Left ventricle myocardium inferior (tissue), 1 donor: Measurements from ENCODE around the gene GUCD1. TPM values are rescaled to one million over a fixed set of nuclear protein-coding genes. Genes with fewer than 3 reads are reported as not detected.

Source experiments
- DNase-seq: peaks from one replicate; pipeline ENCODE4 v3.0.0-alpha.2; 2020
- H3K27ac ChIP-seq: fragments of 200-600 bp; replicated peaks from 2 replicates; pipeline ENCODE4 v1.8.0; 2021
- H3K27me3 ChIP-seq: fragments of 200-600 bp; 2 replicates; pipeline ENCODE4 v1.8.0; 2021; ENCODE audit warnings: low read depth
- H3K36me3 ChIP-seq: fragments of 200-600 bp; 2 replicates; pipeline ENCODE4 v1.8.0; 2021
- H3K4me1 ChIP-seq: fragments of 200-600 bp; 2 replicates; pipeline ENCODE4 v1.8.0; 2021
- H3K4me3 ChIP-seq: fragments of 200-600 bp; 2 replicates; pipeline ENCODE4 v1.8.0; 2021; ENCODE audit warnings: mild to moderate bottlenecking, moderate library complexity
- H3K9me3 ChIP-seq: fragments of 200-600 bp; replicated peaks from 2 replicates; pipeline ENCODE4 v1.8.0; 2021
- intact Hi-C: fragments of 100-400 bp; cut with micrococcal nuclease; formaldehyde crosslinking; loops from one replicate; pipeline ENCODE4 v1.11.0; 2022
- total RNA-seq: library from RNA; stranded (reverse); fragmentation: NEBNext Ultra II Directional; extraction: Animal tissue kit (Norgen Biotek cat#: 25700); gene quantifications from one replicate; pipeline ENCODE4 v1.2.1, GENCODE V29; 2021
- TF ChIP-seq, protein P1 (sequence below): fragments of 200-600 bp; IDR thresholded peaks from 2 replicates; pipeline ENCODE4 v1.8.0; 2021; ENCODE audit warnings: antibody characterized with exemption, mild to moderate bottlenecking, borderline replicate concordance
- donor health status: DM: no; HTN: yes; CAD: no; lungs with severe emphysema.

GUCD1 gene
- total RNA-seq, 1 donor from 2014 or later: 203 TPM

DNA sequence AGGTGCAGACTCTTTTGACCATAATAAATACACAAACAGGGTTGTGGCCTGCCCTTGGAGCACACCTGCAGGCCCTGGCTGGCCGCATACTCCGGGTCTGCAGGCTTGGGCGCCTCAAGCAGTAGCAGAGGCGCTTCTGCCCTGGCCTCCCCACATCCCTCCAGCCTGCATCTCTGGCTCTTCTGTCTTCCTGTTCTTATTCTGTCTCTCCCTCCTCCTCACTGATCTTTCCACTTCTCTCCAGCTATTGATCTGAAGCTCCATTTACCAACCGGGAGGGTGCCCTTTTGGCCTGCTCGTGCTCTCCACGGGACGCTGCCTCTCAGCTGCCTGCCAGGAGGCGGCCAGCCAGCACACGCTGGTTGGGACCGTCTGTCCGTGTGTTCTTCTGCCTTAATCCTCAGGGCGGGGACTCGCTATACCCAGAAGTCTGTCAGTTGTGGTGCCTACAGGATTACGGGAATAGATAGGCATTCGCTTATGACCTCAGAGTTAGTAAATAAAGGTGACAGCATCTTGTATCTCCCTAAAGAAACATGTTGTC lies 54.6 kb downstream of the GUCD1 start:
- intact Hi-C loops: no loop called here
- Histone ChIP-seq H3K27ac (no peak overlapping the region), H3K27me3 (no peaks in the 10 kb centered on the region), H3K4me3 (no peak overlapping the region), H3K4me1 (peaks cover 25% of the 10 kb centered on the region), H3K36me3 (no peaks in the 10 kb centered on the region), H3K9me3 (no peaks in the 10 kb centered on the region)
- TF ChIP-seq, protein P1, sequence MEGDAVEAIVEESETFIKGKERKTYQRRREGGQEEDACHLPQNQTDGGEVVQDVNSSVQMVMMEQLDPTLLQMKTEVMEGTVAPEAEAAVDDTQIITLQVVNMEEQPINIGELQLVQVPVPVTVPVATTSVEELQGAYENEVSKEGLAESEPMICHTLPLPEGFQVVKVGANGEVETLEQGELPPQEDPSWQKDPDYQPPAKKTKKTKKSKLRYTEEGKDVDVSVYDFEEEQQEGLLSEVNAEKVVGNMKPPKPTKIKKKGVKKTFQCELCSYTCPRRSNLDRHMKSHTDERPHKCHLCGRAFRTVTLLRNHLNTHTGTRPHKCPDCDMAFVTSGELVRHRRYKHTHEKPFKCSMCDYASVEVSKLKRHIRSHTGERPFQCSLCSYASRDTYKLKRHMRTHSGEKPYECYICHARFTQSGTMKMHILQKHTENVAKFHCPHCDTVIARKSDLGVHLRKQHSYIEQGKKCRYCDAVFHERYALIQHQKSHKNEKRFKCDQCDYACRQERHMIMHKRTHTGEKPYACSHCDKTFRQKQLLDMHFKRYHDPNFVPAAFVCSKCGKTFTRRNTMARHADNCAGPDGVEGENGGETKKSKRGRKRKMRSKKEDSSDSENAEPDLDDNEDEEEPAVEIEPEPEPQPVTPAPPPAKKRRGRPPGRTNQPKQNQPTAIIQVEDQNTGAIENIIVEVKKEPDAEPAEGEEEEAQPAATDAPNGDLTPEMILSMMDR: no peak
- DNase-seq: no peak

DNA sequence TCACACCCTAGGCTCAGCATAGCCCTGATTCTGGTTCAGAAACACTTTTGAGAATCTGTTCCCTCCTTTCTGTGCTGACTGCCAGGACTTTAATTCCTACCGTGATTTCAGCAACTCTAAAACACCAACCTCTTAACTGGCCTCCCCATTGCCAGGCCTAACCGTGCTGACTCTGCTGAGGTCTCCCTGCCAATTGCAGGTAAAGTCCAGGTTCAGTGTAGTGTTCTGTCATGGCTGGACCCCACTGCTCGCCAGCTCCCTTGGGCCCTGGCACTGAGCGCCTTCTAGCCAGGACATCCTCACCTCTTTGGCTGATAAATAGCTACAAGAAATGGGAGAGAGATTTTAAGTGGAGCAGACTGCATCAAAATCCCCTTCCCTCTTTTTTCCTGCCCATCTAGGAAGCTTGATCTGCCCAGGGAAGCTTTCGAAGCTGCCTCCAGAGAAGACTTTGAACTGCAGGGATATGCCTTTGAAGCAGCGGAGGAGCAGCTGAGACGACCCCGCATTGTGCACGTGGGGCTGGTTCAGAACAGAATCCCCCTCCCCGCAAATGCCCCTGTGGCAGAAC lies 55.1 kb downstream of the GUCD1 start:
- Histone ChIP-seq H3K4me1 (peaks cover 25% of the 10 kb centered on the region), H3K27ac (no peak overlapping the region), H3K36me3 (no peaks in the 10 kb centered on the region), H3K4me3 (no peak overlapping the region), H3K27me3 (peaks cover 4% of the 10 kb centered on the region), H3K9me3 (no peaks in the 10 kb centered on the region)
- intact Hi-C loops: no loop called here
- DNase-seq: no peak
- TF ChIP-seq, protein P1: no peak

DNA sequence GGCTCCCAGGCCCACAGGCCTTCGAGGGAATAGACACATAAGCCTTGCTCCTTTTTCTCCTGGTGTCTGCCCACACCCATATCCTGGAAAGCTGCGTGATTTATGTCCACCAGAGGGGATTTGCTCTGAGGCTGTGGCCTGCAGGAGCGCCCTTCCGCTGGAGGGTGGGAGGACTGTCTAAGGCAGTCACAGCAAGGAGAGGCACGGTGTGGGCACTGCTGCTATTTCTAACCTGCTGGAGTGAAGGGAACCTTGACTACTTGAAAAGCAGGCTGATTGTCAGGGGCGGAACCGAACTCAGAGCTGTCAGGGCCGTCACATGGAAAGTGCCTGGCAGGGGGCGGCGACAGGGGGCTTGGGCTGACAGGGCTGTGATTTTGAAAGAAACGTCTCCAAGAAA lies 56.1 kb downstream of the GUCD1 start:
- H3K36me3 ChIP-seq: no peaks in the 10 kb centered on the region
- H3K27me3 ChIP-seq: peaks cover 11% of the 10 kb centered on the region
- TF ChIP-seq, protein P1: no peak
- no peak for DNase-seq
- H3K4me3 ChIP-seq: no peak overlapping the region
- H3K4me1 ChIP-seq: peaks cover 32% of the 10 kb centered on the region
- no peaks in the 10 kb centered on the region for H3K9me3 ChIP-seq
- H3K27ac ChIP-seq: no peak overlapping the region
- intact Hi-C loops: no loop called here

DNA sequence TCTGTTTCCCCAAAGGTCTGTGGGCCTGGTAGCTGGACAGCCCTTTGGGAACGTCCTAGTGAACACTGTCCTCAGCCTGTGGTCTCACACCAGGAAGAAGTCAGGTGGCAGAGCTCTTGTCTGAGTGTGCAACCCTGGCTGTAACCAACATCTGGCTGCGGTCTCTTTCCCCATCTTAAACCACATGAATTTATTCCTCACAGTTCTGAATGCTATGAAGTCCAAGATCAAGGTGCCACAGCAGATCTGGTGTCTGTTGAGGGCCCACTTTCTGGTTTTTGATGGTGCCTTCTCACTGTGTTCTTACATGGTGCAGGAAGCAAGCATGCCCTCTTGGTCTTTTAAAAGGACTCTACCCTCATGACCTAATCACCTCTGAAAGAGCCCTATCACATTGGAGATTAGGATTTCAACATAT lies 57.1 kb downstream of the GUCD1 start:
- DNase-seq: no peak
- Histone ChIP-seq H3K27ac (no peak overlapping the region), H3K9me3 (no peaks in the 10 kb centered on the region), H3K4me1 (peaks cover 33% of the 10 kb centered on the region), H3K36me3 (no peaks in the 10 kb centered on the region), H3K4me3 (no peak overlapping the region), H3K27me3 (peaks cover 11% of the 10 kb centered on the region)
- TF ChIP-seq, protein P1: no peak
- intact Hi-C loops: no loop called here

- Histone ChIP-seq H3K4me1 (peaks cover 26% of the 10 kb centered on the region), H3K27ac (no peak overlapping the region), H3K9me3 (no peaks in the 10 kb centered on the region), H3K27me3 (peaks cover 11% of the 10 kb centered on the region), H3K4me3 (no peak overlapping the region), H3K36me3 (no peaks in the 10 kb centered on the region)
- no peak for DNase-seq
- TF ChIP-seq, protein P1: no peak
- intact Hi-C loops: no loop called here
Observed at GRCh38 chr22:24496661-24497060, 58.3 kb downstream of the GUCD1 start.
